HG03095 (cell line): ENCODE measurements around the gene COL7A1.

Experiments used
- ATAC-seq: cut with Tn5 transposase; IDR thresholded peaks from one replicate; pipeline ENCODE4 v1.9.1; 2021; ENCODE audit warnings: moderate library complexity; ENCODE audit not compliant: unreplicated experiment

COL7A1 gene

GRCh38 chr3:48619541-48620524 is 24.7 kb upstream of the COL7A1 start:
- ATAC-seq: no peak

- ATAC-seq: no peak
Measured at GRCh38 chr3:48617559-48617958, 22.4 kb upstream of the COL7A1 start.

GRCh38 chr3:48614044-48614443 is 18.9 kb upstream of the COL7A1 start:
- no peak for ATAC-seq

GRCh38 chr3:48612309-48612708 is 17.2 kb upstream of the COL7A1 start:
- no peak for ATAC-seq

- ATAC-seq: peak; percentile 97
Measured at GRCh38 chr3:48609088-48610005, 14.2 kb upstream of the COL7A1 start, which contains the start of gene UQCRC1. Gene UQCRC1, minus strand, starts transcription at chr3:48609646. Its CDS starts 26 bp downstream, at chr3:48609620.

GRCh38 chr3:48607519-48607918 is 12.4 kb upstream of the COL7A1 start:
- no peak for ATAC-seq

- ATAC-seq: no peak
Measured at GRCh38 chr3:48601622-48601994, 6.5 kb upstream of the COL7A1 start.

- ATAC-seq: no peak
Measured at GRCh38 chr3:48600711-48601621, 5.8 kb upstream of the COL7A1 start.

- no peak for ATAC-seq
Measured at GRCh38 chr3:48599509-48600285, 4.6 kb upstream of the COL7A1 start.

- ATAC-seq: no peak
Measured at GRCh38 chr3:48599077-48599501, 4.0 kb upstream of the COL7A1 start.

GRCh38 chr3:48598323-48599076 is 3.4 kb upstream of the COL7A1 start:
- ATAC-seq: no peak

- no peak for ATAC-seq
Measured at GRCh38 chr3:48597408-48597800, 2.3 kb upstream of the COL7A1 start.

- ATAC-seq: no peak
Measured at GRCh38 chr3:48596676-48597407, 1.7 kb upstream of the COL7A1 start.

GRCh38 chr3:48596157-48596556 is 1.0 kb upstream of the COL7A1 start:
- no peak for ATAC-seq

GRCh38 chr3:48595526-48596121 is 495 bp upstream of the COL7A1 start:
- no peak for ATAC-seq

GRCh38 chr3:48594417-48595049 is 596 bp downstream of the COL7A1 start:
- ATAC-seq: no peak

GRCh38 chr3:48593337-48593736 is 1.8 kb downstream of the COL7A1 start:
- no peak for ATAC-seq
